ENCODE data around the gene THSD4. TPM values are rescaled to one million over a fixed set of nuclear protein-coding genes. Genes with fewer than 3 reads are reported as not detected.

THSD4 gene
- total RNA-seq, 6 experiments from 2014 or later, result 5.2 to 21.8 (median 13.7) TPM

- DNase-seq (no peak), ATAC-seq (no peak)
- 77% methylated on average over 9 of the region's 15 CpGs for WGBS (ENCODE audit: insufficient coverage, low coverage, low lambda C conversion rate, missing lambda C conversion rate)
- no peak overlapping the region for H3K4me3 ChIP-seq
- H3K27me3 ChIP-seq, result no peaks in the 10 kb centered on the region
- no peaks in the 10 kb centered on the region for H3K36me3 ChIP-seq
- intact Hi-C loops (cut with DNase I), result no loop called here
- no peaks in the 10 kb centered on the region for H3K4me1 ChIP-seq
- H3K9me3 ChIP-seq, result no peaks in the 10 kb centered on the region
- no peak overlapping the region for H3K27ac ChIP-seq
- no peak for TF ChIP-seq POLR2A (IDR thresholded peaks at IDR 0.05)
- TF ChIP-seq CTCF (IDR thresholded peaks at IDR 0.05), result no peak
These were observed 111.5 kb downstream of the THSD4 start for GRCh38 chr15:71226536-71227455.

GRCh38 chr15:71228403-71228802, 113.1 kb downstream of the THSD4 start:
- Histone ChIP-seq H3K36me3 (no peaks in the 10 kb centered on the region), H3K27me3 (no peaks in the 10 kb centered on the region), H3K4me1 (no peaks in the 10 kb centered on the region), H3K4me3 (no peak overlapping the region), H3K9me3 (no peaks in the 10 kb centered on the region), H3K27ac (no peak overlapping the region)
- DNase-seq (no peak), ATAC-seq (no peak)
- TF ChIP-seq POLR2A (IDR thresholded peaks at IDR 0.05) (no peak), CTCF (IDR thresholded peaks at IDR 0.05) (no peak)
- intact Hi-C loops (cut with DNase I), result no loop called here
- 86% methylated on average over 1 of the region's 1 CpG for WGBS (ENCODE audit: insufficient coverage, low coverage, low lambda C conversion rate, missing lambda C conversion rate)

- intact Hi-C loops (cut with DNase I), result no loop called here
- no peak for TF ChIP-seq POLR2A (IDR thresholded peaks at IDR 0.05)
- TF ChIP-seq CTCF (IDR thresholded peaks at IDR 0.05), result no peak
- Histone ChIP-seq H3K9me3 (no peaks in the 10 kb centered on the region), H3K27ac (no peak overlapping the region), H3K36me3 (no peaks in the 10 kb centered on the region), H3K4me3 (no peak overlapping the region), H3K4me1 (no peaks in the 10 kb centered on the region), H3K27me3 (no peaks in the 10 kb centered on the region)
- DNase-seq, result no peak
- no peak for ATAC-seq
- WGBS (ENCODE audit: insufficient coverage, low coverage, low lambda C conversion rate, missing lambda C conversion rate), result 95% methylated on average over 7 of the region's 8 CpGs
These were observed 115.0 kb downstream of the THSD4 start for GRCh38 chr15:71230303-71230702.

GRCh38 chr15:71231758-71232157, 116.5 kb downstream of the THSD4 start:
- H3K36me3 ChIP-seq, result no peaks in the 10 kb centered on the region
- no peaks in the 10 kb centered on the region for H3K27me3 ChIP-seq
- WGBS (ENCODE audit: insufficient coverage, low coverage, low lambda C conversion rate, missing lambda C conversion rate), result 45% methylated on average over 5 of the region's 6 CpGs
- TF ChIP-seq CTCF (IDR thresholded peaks at IDR 0.05) (no peak), POLR2A (IDR thresholded peaks at IDR 0.05) (no peak)
- H3K4me3 ChIP-seq, result no peak overlapping the region
- intact Hi-C loops (cut with DNase I), result no loop called here
- ATAC-seq (no peak), DNase-seq (no peak)
- no peaks in the 10 kb centered on the region for H3K9me3 ChIP-seq
- no peak overlapping the region for H3K27ac ChIP-seq
- H3K4me1 ChIP-seq, result no peaks in the 10 kb centered on the region
